Activated CD8-positive, alpha-beta memory T cell treated with anti-CD3 and anti-CD28 coated beads, Interleukin-2, amount 50 U/mL, for 24 hours (primary cell): Measurements from ENCODE around the gene CX3CR1.

Experiments
- DNase-seq: peaks from one replicate; pipeline ENCODE4 v3.0.0-alpha.2; 2020; ENCODE audit errors: extremely low read depth

Gene CX3CR1

GRCh38 chr3:39222939-39223338 is 56.9 kb downstream of the CX3CR1 start:
- DNase-seq: no peak

DNA sequence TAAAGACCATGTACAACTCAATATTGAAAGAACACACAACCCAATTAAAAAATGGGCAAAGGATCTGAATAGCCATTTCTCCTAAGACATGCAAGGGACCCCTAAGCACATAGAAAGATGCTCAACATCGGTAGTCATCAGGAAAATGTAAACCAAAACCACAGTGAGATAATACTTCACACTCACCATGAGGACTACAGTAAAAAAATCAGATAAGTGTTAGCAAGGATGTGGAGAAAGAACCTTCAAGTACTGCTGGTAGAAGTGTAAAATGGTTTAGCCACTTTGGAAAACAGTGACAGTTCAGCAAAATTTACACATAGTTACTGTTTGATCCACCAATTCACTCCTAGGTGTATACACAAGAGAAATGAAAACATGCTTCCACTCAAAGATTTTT is 57.4 kb downstream of the CX3CR1 start:
- no peak for DNase-seq

DNA sequence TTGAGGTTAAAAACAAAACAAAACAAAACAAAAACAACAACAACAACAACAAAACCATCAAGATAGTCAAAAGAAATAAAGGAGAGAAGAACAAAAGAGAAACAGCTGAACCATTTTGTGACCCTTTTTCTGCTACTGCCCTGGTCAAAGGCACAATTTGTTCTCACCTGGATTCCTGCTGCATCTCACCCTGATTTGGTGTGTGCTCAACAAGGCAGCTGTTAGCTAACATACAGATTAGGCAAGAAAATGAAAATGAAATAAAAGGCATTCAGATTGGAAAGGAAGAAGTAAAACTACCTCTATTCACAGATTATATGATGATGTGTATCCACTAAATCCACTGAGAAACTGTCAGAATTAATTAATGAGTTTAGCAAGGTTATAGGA is 58.7 kb downstream of the CX3CR1 start:
- no peak for DNase-seq

DNA sequence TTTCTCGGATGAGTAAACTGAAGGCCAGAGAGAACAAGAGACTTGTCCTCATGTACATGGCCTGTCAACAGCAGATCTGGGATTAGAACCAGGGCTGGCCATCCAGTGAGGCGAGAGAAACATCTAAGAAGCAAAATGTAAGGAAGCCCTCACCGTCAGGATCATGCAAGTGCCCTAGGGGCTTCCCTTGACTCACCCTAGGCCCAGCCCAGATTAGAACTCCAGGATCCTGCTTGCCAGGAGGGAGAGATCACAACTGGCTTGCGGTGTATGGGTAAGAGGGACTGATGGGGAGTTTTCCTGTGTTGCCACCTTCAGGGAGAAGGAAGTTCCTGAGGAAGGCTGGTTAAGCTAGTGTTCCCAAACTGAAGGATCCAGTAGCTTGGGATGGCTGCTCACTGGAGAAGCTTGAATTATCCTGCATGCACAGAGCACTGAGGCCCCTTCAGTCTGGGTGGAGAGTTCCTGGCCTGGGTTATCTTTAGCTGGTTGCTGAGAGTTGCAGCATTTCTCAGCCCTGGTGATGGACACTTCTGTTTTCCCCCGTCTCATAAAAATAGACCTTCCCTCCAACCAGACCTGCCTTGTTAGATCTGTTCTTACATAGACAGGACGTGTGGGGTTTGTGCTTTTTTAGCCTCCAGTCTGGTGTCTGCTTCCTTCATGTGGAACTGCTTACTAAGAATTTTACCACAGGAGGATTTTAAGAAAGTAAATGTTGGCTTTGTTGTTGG is 59.3 kb downstream of the CX3CR1 start:
- no peak for DNase-seq

GRCh38 chr3:39219702-39220101 is 60.1 kb downstream of the CX3CR1 start:
- no peak for DNase-seq

GRCh38 chr3:39216176-39216790 is 63.6 kb downstream of the CX3CR1 start:
- DNase-seq: no peak

- DNase-seq: no peak
These were observed 66.2 kb downstream of the CX3CR1 start for GRCh38 chr3:39213613-39214012.
